HepG2 (cell line): ENCODE data around the gene FASTKD3. TPM values are rescaled to one million over a fixed set of nuclear protein-coding genes. Genes with fewer than 3 reads are reported as not detected.

Source experiments
- ATAC-seq: fragments of 200-7000 bp; cut with Tn5 transposase; 3 replicates; pipeline ENCODE4 v1.9.1; 2020; ENCODE audit warnings: mild to moderate bottlenecking, moderate library complexity
- BruUV-seq: library from RNA; stranded (reverse); fragments of 400-500 nt; replicated peaks from 2 replicates; lab custom pipeline; 2021; lab: Mats Ljungman, UMichigan
- CTCF ChIA-PET: fragments of 300-600 bp; formaldehyde crosslinking; extraction: SDS; loops from one replicate; lab custom pipeline; 2021; ENCODE audit warnings: low total read pairs, inconsistent platforms, low intra/inter-chr PET ratio; lab: Yijun Ruan, JAX
- POLR2A ChIA-PET: fragments of 350-600 bp; sonication (Branson Sonifier 250); formaldehyde crosslinking; loops from one replicate; lab custom pipeline; 2020; ENCODE audit warnings: antibody characterized with exemption, inconsistent platforms; lab: Yijun Ruan, JAX
- DNase-seq: peaks from one replicate; pipeline ENCODE4 v3.0.0-alpha.2; 2015; ENCODE audit warnings: low spot score
- FAIRE-seq: peaks from 3 replicates; lab custom pipeline; 2011; peaks lifted over from hg19 to GRCh38; lab: Jason Lieb, UNC
- H2AFZ ChIP-seq: one replicate; pipeline ENCODE4 v1.6.1; 2011; ENCODE audit warnings: low read length, inconsistent platforms
- H3K27ac ChIP-seq: fragments of 300-600 bp; 3 replicates; pipeline ENCODE4 v1.8.0; 2011; ENCODE audit warnings: mixed run types, mild to moderate bottlenecking, mixed read lengths, low read length, inconsistent platforms; ENCODE audit not compliant: insufficient read depth; ENCODE audit errors: extremely low read length
- H3K27me3 ChIP-seq, 2 experiments: fragments of 200-600 bp in 1 of 2; 2 replicates in 1 of 2; 3 replicates in 1 of 2; pipeline versions ENCODE4 v1.6.0 to v1.8.0; 2011; ENCODE audit warnings: low read length in 2 of 2, mild to moderate bottlenecking in 2 of 2, moderate library complexity in 2 of 2, inconsistent platforms in 1 of 2; ENCODE audit not compliant: insufficient read depth in 2 of 2, control insufficient read depth in 1 of 2
- H3K36me3 ChIP-seq, 2 experiments: fragments of 200-600 bp in 1 of 2; replicated peaks in 1 of 2; 2 replicates in 1 of 2; 3 replicates in 1 of 2; pipeline versions ENCODE4 v1.5.1 to v1.8.0; 2011; ENCODE audit warnings: low read length in 2 of 2, inconsistent platforms in 1 of 2; ENCODE audit not compliant: insufficient read depth in 2 of 2, control insufficient read depth in 1 of 2
- H3K4me1 ChIP-seq: 2 replicates; pipeline ENCODE4 v1.5.1; 2012; ENCODE audit warnings: low read length, inconsistent platforms; ENCODE audit not compliant: insufficient read depth
- H3K4me2 ChIP-seq: 2 replicates; pipeline ENCODE4 v1.6.0; 2011; ENCODE audit warnings: low read depth, low read length, inconsistent platforms
- H3K4me3 ChIP-seq, 3 experiments: fragments of 200-600 bp in 1 of 3; sonication (generic), shearing (Covaris generic) in 1 of 3; replicated peaks in 1 of 3; 2 replicates each; pipeline ENCODE4 v1.5.1; 2011 to 2016; ENCODE audit warnings: low read length in 3 of 3, inconsistent platforms in 2 of 3, low read depth in 2 of 3, mild to moderate bottlenecking in 2 of 3, control low read depth in 1 of 3, mixed read lengths in 1 of 3; ENCODE audit not compliant: insufficient read depth in 1 of 3
- H3K79me2 ChIP-seq: one replicate; pipeline ENCODE4 v1.6.1; 2011; ENCODE audit warnings: low read length, inconsistent platforms; ENCODE audit not compliant: insufficient read depth
- H3K9ac ChIP-seq: 2 replicates; pipeline ENCODE4 v1.6.0; 2011; ENCODE audit warnings: mild to moderate bottlenecking, low read depth, low read length, inconsistent platforms; ENCODE audit not compliant: insufficient read depth
- H3K9me3 ChIP-seq: 2 replicates; pipeline ENCODE4 v1.5.1; 2012; ENCODE audit warnings: mild to moderate bottlenecking, low read length
- H4K20me1 ChIP-seq: 2 replicates; pipeline ENCODE4 v1.6.0; 2011; ENCODE audit warnings: inconsistent platforms, mild to moderate bottlenecking, low read length, moderate library complexity; ENCODE audit not compliant: insufficient read depth
- CBX5 ChIP-seq: sonication (generic); formaldehyde crosslinking; IDR thresholded peaks from 2 replicates; pipeline ENCODE4 v1.4.0; 2020; ENCODE audit warnings: missing genetic modification reagents, borderline replicate concordance
- CHCHD3 ChIP-seq: sonication (generic); formaldehyde crosslinking; IDR thresholded peaks from 2 replicates; pipeline ENCODE4 v1.8.0; 2022; ENCODE audit warnings: mild to moderate bottlenecking, missing genetic modification reagents, moderate library complexity
- HNRNPL ChIP-seq: fragments of 200-400 bp; formaldehyde crosslinking; IDR thresholded peaks from 2 replicates; pipeline ENCODE4 v1.6.1; 2017; ENCODE audit warnings: mild to moderate bottlenecking, low read depth, low read length
- KDM2A ChIP-seq: sonication (generic); formaldehyde crosslinking; IDR thresholded peaks from 2 replicates; pipeline ENCODE4 v1.4.0; 2020; ENCODE audit warnings: low read depth, missing genetic modification reagents, borderline replicate concordance
- KLF16 ChIP-seq, 2 experiments: sonication (generic) in 1 of 2; formaldehyde crosslinking in 1 of 2; IDR thresholded peaks; 2 replicates each; pipeline versions ENCODE4 v1.6.1 to v1.8.0; 2016 to 2023; ENCODE audit warnings: missing genetic modification reagents in 2 of 2, missing compliant biosample characterization in 1 of 2
- NFKB2 ChIP-seq: sonication (generic); formaldehyde crosslinking; IDR thresholded peaks from 2 replicates; pipeline ENCODE4 v1.4.0; 2020; ENCODE audit warnings: missing genetic modification reagents, borderline replicate concordance
- NPAS2 ChIP-seq: sonication (generic); formaldehyde crosslinking; IDR thresholded peaks from 2 replicates; pipeline ENCODE4 v1.8.0; 2022; ENCODE audit warnings: mild to moderate bottlenecking, missing genetic modification reagents, borderline replicate concordance
- RFX5 ChIP-seq: IDR thresholded peaks from 2 replicates; pipeline ENCODE4 v1.6.1; 2011; ENCODE audit warnings: low read depth, low read length, improper control_type of control experiment
- TCF12 ChIP-seq, 2 experiments: fragments of 450-650 bp in 1 of 2; sonication (generic) in 1 of 2; formaldehyde crosslinking in 1 of 2; IDR thresholded peaks; 2 replicates each; pipeline versions ENCODE4 v1.6.1 to v1.8.0; 2017 to 2022; ENCODE audit warnings: antibody characterized with exemption in 1 of 2, mild to moderate bottlenecking in 1 of 2, missing genetic modification reagents in 1 of 2, moderate library complexity in 1 of 2
- TSC22D2 ChIP-seq: sonication (generic); formaldehyde crosslinking; IDR thresholded peaks from 2 replicates; pipeline ENCODE4 v1.5.1; 2020; ENCODE audit warnings: missing genetic modification reagents, mild to moderate bottlenecking, borderline replicate concordance
- ZBTB46 ChIP-seq: sonication (generic); formaldehyde crosslinking; IDR thresholded peaks from 2 replicates; pipeline ENCODE4 v1.4.0; 2020; ENCODE audit warnings: mild to moderate bottlenecking, missing genetic modification reagents, borderline replicate concordance
- ZMYM4 ChIP-seq: sonication (generic); formaldehyde crosslinking; IDR thresholded peaks from 2 replicates; pipeline ENCODE4 v1.8.1; 2023; ENCODE audit warnings: mild to moderate bottlenecking, missing genetic modification reagents
- ZNF101 ChIP-seq: sonication (generic); formaldehyde crosslinking; IDR thresholded peaks from 2 replicates; pipeline ENCODE4 v1.4.0; 2020; ENCODE audit warnings: mild to moderate bottlenecking, low read depth, missing genetic modification reagents, borderline replicate concordance
- ZNF431 ChIP-seq: sonication (generic); formaldehyde crosslinking; IDR thresholded peaks from 2 replicates; pipeline ENCODE4 v1.9.0; 2022; ENCODE audit warnings: missing genetic modification reagents, low read depth, mild to moderate bottlenecking, borderline replicate concordance
- ZNF567 ChIP-seq: sonication (generic); formaldehyde crosslinking; IDR thresholded peaks from 2 replicates; pipeline ENCODE4 v1.8.1; 2023; ENCODE audit warnings: mild to moderate bottlenecking, missing genetic modification reagents, borderline replicate concordance
- WGBS: methylation state at CpG from one replicate; pipeline ENCODE4 v1.1.6; 2017; ENCODE audit warnings: low lambda C conversion rate; 5-methylcytosine and 5-hydroxymethylcytosine counted together
- in situ Hi-C: cut with HindIII; loops from 2 replicates; pipeline ENCODE4 v1.10.0; 2017; ENCODE audit warnings: low pct_unique_long_range_greater_than_20kb; ENCODE audit not compliant: extremely low pct_ligation_motif_present
- intact Hi-C: fragments of 100-400 bp; cut with micrococcal nuclease; formaldehyde crosslinking; loops from one replicate; pipeline ENCODE4 v1.10.0; 2022; ENCODE audit not compliant: unreplicated experiment
- polyA plus RNA-seq, 8 experiments: library from polyadenylated mRNA; depleted of rRNA in 3 of 8; stranded (reverse) in 7 of 8; unstranded in 1 of 8; fragments of >200 nt; fragmentation: Illumina TruSeq in 4 of 8; extraction: Trizol in 4 of 8; gene quantifications; 2 replicates each; pipeline versions ENCODE4 v1.2.1 to v1.2.3, GENCODE V29; 2011 to 2016; ENCODE audit warnings: low read depth in 4 of 8, missing spikeins in 1 of 8, mixed read lengths in 1 of 8; ENCODE audit not compliant: insufficient read depth in 1 of 8
- total RNA-seq, 5 experiments: library from RNA; depleted of rRNA; stranded (reverse); fragments of >200 nt; fragmentation: Illumina TruSeq; extraction: Trizol; gene quantifications; 2 replicates each; pipeline ENCODE4 v1.2.3, GENCODE V29; 2016; ENCODE audit warnings: low read depth in 1 of 5

The FASTKD3 gene
- total and polyA plus RNA-seq, 2 of the 13 experiments (the other 11 are each of a cell fraction or from before 2014, with no cell fraction given), result 6.9 to 17.8 TPM

- FAIRE-seq (no peak), ATAC-seq (no peak), DNase-seq (no peak)
- no peak overlapping the region for H3K4me2 ChIP-seq
- H3K4me3 ChIP-seq, result no peak overlapping the region
- in situ Hi-C loops, result no loop called here
- intact Hi-C loops, result no loop called here
- H3K9ac ChIP-seq, result no peak overlapping the region
- H3K4me1 ChIP-seq, result peaks cover 8% of the 10 kb centered on the region
- no TSS peak for BruUV-seq
- no peaks in the 10 kb centered on the region for H3K36me3 ChIP-seq
- no peak overlapping the region for H3K27ac ChIP-seq
- peaks cover 3 to 33% of the 10 kb centered on the region in 2 experiments; a peak in 3 of 5 replicates for H3K27me3 ChIP-seq
- H4K20me1 ChIP-seq, result no peaks in the 10 kb centered on the region
- no peak overlapping the region for H2AFZ ChIP-seq
- ChIA-PET POLR2A (no interaction called here), CTCF (no interaction called here)
- no peaks in the 10 kb centered on the region for H3K9me3 ChIP-seq
- no peaks in the 10 kb centered on the region for H3K79me2 ChIP-seq
- TF ChIP-seq CBX5 (CRISPR knock-in tag) (no peak), TSC22D2 (CRISPR knock-in tag) (no peak), CHCHD3 (CRISPR knock-in tag) (no peak), ZNF101 (CRISPR knock-in tag) (no peak), NFKB2 (no peak), ZMYM4 (no peak), ZNF431 (CRISPR knock-in tag) (no peak), TCF12 (IDR thresholded peaks at IDR 0.05) (no peak), TCF12 (CRISPR knock-in tag; IDR thresholded peaks at IDR 0.05) (no peak), ZBTB46 (CRISPR knock-in tag) (no peak), NPAS2 (CRISPR knock-in tag) (no peak), KDM2A (no peak), RFX5 (no peak), KLF16 (CRISPR knock-in tag; IDR thresholded peaks at IDR 0.05) (no peak), HNRNPL (no peak), ZNF567 (no peak)
- 37% methylated on average over 6 of the region's 7 CpGs for WGBS
These were observed 23.3 kb downstream of the FASTKD3 start for GRCh38 chr5:7845557-7845956.
